Non-pigmented ciliary epithelial cell (primary cell): Measurements from ENCODE around the gene ELP6.
"Not testable (repeated sequence)": the region's sequence is repeated elsewhere in the genome, so short reads cannot be mapped to it uniquely, and the experiment has no call there.

ENCODE experiments used
- DNase-seq: peaks from one replicate; pipeline ENCODE4 v3.0.0-alpha.2; 2010; ENCODE audit warnings: low read depth

Gene ELP6

DNA sequence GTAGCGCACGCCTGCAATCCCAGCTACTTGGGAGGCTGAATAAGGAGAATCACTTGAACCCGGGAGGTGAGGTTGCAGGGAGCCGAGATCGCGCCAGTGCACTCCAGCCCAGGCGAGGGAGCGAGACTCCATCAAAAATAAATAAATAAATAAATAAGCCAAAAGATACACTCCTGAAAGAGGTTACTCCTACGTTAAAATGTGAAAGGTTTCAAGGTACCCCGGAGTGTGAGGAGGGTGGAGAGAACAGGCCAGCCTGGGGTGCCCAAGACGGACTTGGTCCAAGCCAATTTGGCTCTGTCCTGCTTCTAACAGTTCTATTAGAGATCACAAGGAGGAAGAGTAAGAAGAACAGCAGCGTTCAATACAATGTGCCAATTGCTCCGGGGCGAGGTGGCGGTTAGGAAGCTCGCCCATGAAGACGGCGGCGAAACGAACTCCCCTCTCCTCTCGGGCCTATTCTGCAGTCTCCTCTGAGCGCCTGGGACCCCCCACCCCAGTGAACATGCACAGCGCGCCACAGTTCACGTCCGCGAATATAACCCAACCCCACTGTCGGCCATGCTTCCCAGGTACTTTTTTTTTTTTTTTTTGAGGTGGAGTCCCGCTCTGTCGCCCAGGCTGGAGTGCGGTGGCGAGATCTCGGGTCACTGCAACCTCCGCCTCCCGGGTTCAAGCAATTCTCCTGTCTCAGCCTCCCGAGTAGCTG, 942 bp downstream of the ELP6 start:
- DNase-seq: no peak

DNA sequence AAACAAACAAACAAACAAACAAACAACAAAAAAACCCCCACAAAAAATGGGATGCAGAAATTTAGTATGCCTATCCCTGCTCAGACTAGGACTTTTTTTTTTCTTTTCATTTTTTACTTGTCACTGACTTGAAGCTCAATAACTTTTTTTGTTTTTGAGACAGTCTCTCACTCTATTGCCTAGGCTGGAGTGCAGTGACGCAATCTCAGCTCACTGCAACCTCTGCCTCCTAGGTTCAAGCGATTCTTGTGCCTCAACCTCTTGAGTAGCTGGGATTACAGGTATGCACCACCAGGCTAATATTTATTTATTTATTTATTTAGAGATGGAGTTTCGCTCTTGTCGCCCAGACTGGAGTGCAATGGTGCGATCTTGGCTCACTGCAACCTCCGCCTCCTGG, 8.2 kb downstream of the ELP6 start:
- DNase-seq: not testable (repeated sequence)

GRCh38 chr3:47504113-47504512, 9.4 kb downstream of the ELP6 start:
- DNase-seq: no peak

GRCh38 chr3:47503033-47503432, 10.5 kb downstream of the ELP6 start:
- no peak for DNase-seq

DNA sequence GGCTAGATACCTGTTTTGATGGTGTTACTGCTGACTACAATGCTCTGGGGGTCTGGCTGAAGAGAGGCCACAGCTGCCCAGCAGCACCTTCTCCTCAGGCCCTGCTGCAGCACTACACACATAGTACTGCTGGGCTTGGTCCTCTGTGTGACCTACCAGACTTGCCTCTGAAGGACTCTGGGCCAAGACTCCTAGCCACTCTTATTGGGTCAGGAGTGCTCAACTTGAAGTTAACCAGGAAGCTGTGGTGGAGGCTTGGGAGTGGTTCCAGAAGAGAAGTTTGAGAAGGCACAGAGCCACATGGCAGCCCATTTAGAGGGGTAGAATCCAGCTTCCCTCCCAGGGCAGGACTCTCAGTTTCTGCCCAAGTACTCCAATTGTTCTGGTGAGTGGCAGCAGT, 16.6 kb downstream of the ELP6 start:
- DNase-seq: no peak

GRCh38 chr3:47495886-47496285, 17.6 kb downstream of the ELP6 start:
- no peak for DNase-seq

GRCh38 chr3:47495111-47495510, 18.4 kb downstream of the ELP6 start:
- no peak for DNase-seq

DNA sequence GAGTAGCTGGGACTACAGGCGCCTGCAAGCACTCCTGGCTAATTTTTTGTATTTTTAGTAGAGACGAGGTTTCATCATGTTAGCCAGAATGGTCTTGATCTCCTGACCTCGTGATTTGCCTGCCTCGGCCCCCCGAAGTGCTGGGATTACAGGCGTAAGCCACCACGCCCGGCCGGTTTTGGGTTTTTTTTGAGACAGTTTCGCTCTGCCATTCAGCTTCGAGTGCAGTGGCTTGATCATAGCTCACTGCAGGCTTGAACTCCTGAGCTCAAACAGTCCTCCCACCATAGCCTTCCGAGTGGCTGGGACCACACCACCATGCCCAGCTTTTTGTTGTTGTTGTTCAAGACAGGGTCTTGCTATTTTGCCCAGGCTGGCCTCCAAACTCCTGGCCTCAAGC, 21.7 kb downstream of the ELP6 start:
- DNase-seq: no peak

GRCh38 chr3:47491186-47491585, 22.3 kb downstream of the ELP6 start:
- DNase-seq: no peak

DNA sequence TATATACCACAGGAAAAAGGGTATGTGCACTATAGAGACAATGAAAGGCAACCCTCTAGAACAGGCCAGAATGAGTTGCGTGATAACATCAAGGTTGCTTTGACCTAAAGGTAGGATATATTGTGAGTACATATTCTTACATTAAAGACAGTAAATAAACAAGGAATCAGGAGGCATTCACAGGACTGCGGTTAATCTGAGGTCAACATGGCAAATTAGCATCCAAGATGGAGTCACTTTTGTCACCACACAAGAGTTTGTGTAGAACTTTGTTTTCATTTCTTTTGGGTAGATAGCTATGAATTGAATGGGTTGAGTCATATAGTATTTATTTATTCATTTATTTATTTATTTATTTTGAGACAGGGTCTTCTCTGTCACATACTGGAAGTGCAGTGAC, 26.2 kb downstream of the ELP6 start:
- no peak for DNase-seq

DNA sequence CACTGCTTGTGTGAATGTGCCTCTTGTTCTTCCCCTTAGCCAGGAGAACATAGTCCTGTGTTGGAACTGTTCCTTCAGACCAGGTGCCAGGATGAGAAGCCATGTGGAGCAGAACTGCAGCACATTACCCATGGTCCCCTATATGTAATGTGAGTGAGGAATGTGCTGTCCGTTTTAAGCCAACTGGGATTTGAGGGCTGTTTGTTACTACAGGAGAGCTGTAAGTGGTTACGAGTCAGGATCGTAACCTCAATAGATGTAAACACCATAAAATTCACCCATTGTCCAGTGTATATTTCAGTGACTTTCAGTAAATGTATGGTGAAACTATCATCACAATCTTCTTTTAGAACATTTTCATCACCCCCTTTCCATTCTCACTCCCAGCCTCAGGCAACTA, 27.7 kb downstream of the ELP6 start:
- no peak for DNase-seq

DNA sequence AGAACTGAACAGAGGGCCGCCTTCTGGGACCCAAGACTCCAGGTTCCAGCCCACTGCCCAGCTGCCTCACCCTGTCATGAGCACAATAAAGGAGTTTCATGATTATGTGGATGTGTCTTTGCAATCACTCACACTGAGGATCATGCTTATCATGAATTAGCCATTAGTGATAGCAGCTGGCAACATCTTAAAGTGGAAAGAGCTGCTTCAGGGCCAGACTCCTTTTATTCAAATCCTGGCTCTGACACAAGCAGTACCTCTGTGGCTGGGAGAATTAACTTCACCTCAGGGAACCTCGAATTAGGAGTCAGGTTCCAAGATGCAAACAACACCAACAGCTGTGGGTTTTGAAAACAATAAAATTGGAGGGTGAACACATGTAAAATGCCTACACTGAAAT, 31.1 kb downstream of the ELP6 start:
- no peak for DNase-seq

- DNase-seq: not testable (repeated sequence)
Observed at GRCh38 chr3:47481763-47482162, 31.7 kb downstream of the ELP6 start.

DNA sequence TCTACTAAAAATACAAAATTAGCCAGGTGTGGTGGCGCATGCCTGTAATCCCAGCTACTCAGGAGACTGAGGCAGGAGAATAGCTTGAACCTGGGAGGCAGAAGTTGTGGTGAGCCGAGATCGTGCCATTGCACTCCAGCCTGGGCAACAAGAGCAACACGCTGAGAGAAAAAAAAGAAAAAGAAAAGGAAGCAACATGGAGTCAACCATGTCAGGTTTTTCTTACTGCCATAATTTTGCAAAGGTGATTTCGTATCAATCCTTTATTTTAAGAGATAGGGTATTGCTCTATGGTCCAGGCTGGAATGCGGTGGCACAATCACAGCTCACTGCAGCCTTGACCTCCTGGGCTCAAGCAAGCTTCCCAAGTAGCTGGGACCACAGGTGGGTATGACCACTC, 33.2 kb downstream of the ELP6 start:
- DNase-seq: not testable (repeated sequence)

DNA sequence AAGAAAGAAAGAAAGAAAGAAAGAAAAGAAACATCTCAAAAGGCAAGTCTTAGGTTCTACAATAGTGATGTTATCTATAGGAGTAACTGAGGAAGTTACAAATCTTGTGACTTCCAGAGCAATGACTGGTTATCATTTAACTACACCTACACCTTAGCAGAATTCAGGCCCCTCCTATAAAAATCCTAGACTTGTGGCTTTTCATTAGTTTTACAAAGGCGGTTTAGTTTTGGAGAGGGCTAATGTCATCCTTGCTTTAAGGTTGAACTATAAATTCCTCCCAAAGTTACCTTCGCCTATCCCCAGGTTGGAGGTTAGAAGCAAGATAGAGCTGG, 33.7 kb downstream of the ELP6 start:
- DNase-seq: no peak

- DNase-seq: no peak
Observed at GRCh38 chr3:47478022-47478421, 35.5 kb downstream of the ELP6 start.

DNA sequence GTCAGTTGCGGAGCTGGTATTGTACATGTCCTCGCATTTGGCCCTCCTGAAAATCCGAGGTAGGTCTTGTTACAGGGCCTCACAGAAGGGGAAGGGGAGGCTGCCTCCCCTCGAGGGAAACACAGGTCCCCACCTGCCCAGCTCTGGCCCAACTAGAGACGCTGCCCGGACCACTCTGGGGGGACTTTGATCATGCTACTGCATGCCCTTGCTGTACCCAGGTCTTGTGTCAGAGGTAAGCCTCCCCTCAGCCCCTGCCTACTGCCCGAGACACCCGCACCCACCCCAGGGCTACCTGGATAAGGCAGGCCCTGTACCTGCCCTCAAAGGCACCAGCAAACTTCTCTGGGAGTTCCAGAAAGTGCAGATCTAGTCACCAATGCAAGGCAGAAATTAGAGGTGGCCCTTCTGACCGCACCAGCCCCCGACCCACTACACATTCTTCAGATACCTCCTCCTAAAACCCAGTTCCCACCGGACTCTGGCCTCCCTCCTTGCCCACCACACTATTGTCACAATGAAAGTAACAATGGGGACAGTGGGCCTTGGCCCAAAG, 36.8 kb downstream of the ELP6 start:
- DNase-seq: no peak

DNA sequence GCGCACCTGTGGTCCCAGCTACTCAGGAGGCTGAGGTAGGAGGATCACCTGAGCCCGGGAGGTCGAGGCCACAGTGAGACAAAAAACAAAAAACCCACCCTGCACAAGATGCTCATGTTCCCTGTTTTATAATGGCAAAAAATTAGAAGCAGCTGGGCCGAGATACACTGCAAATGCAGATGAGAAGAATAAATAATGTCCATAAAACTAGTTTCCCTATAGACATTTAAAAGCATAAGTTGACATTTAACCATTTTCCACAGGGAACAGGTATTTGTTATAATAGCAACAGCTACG, 37.2 kb downstream of the ELP6 start:
- DNase-seq: no peak

DNA sequence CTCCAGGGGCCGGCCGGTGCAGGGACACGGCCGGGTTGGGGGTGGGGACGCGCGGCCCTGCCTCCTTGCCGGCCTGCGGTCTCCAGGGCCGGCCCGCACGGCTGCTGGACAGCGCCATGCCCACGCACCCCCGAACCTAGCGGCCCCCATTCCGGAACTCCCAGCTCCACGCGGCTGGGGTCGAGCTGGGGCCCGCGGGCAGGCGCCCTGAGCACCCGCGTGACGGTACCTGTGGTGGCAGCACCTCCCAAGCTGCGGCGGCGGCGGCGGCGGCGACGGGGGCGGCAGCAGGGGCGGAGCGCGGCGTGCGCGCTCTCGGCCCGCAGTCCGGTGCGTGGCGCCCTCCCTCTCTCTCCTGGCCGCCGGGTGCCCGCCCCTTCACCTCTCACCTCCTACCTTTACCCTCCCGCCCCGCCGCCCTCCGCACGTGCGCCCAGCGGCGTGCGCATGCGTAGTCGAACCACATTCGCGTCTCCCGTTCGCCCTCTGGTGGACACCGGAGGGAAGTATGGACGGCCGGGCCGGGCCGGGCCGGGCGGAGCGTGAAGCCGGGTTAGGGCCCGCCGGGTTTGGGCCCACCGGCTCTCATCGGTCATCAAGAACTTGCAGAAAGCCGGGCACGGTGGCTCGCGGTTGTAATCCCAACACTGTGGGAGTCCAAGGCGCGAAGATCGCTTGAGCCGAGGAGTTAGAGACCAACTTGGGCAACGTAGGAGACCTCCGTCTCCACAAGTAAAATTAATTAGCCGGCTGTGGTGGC, 37.8 kb downstream of the ELP6 start, which contains the start of gene SCAP:
TSS of gene SCAP (minus strand) at position 372 of the 760 bp plus-strand sequence. CDS start 32,948 bp downstream, outside the sequence.
- peak; percentile 8 for DNase-seq

- no peak for DNase-seq
Observed at GRCh38 chr3:47475029-47475569, 38.4 kb downstream of the ELP6 start.

- DNase-seq: no peak
Observed at GRCh38 chr3:47473391-47473790, 40.1 kb downstream of the ELP6 start.

DNA sequence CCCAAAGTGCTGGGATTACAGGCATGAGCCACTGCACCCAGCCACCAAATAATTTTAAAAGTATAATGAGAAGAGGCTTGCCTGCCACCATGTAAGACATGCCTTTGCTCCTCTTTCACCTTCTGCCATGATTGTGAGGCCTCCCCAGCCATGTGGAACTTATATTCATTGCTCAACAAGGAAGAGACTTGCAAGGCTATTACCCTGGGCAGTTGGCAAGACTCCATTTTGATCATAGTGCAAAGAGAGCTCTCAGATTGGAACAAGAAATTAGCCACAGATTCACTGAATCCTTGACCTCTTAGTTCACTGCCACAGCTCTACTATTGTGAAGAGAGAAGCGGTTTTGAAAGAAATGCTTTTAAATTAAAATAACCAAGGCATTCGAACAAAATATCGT, 43.9 kb downstream of the ELP6 start:
- DNase-seq: no peak

- DNase-seq: not testable (repeated sequence)
Observed at GRCh38 chr3:47468315-47468714, 45.2 kb downstream of the ELP6 start.
